ENCODE results near the gene SLC44A3. TPM values are rescaled to one million over a fixed set of nuclear protein-coding genes. Genes with fewer than 3 reads are reported as not detected.

SLC44A3 gene
- total and polyA plus RNA-seq, 9 of the 15 experiments (the other 6 are each of a cell fraction or from before 2014, with no cell fraction given), result not detected

DNA sequence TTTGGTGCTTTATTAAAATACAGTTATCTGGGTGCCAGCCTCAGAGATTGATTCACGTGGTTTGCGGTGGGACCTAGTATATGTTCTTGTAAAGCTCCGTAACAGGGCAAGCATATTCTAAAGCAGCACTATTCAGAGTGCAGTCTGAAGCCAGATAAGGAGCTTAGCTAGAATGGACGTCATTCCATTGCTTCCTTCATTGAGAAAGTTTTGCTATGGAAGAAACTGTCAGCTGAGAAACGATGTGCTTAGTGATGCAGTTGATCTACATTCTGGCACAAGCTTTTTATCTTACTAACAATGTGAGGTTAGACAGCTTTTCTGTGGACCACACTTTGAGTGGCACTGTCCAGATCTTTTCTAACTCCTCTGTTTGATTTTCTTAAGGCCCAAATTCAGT is 26.2 kb downstream of the SLC44A3 start (continued):
- TF ChIP-seq, protein P1, sequence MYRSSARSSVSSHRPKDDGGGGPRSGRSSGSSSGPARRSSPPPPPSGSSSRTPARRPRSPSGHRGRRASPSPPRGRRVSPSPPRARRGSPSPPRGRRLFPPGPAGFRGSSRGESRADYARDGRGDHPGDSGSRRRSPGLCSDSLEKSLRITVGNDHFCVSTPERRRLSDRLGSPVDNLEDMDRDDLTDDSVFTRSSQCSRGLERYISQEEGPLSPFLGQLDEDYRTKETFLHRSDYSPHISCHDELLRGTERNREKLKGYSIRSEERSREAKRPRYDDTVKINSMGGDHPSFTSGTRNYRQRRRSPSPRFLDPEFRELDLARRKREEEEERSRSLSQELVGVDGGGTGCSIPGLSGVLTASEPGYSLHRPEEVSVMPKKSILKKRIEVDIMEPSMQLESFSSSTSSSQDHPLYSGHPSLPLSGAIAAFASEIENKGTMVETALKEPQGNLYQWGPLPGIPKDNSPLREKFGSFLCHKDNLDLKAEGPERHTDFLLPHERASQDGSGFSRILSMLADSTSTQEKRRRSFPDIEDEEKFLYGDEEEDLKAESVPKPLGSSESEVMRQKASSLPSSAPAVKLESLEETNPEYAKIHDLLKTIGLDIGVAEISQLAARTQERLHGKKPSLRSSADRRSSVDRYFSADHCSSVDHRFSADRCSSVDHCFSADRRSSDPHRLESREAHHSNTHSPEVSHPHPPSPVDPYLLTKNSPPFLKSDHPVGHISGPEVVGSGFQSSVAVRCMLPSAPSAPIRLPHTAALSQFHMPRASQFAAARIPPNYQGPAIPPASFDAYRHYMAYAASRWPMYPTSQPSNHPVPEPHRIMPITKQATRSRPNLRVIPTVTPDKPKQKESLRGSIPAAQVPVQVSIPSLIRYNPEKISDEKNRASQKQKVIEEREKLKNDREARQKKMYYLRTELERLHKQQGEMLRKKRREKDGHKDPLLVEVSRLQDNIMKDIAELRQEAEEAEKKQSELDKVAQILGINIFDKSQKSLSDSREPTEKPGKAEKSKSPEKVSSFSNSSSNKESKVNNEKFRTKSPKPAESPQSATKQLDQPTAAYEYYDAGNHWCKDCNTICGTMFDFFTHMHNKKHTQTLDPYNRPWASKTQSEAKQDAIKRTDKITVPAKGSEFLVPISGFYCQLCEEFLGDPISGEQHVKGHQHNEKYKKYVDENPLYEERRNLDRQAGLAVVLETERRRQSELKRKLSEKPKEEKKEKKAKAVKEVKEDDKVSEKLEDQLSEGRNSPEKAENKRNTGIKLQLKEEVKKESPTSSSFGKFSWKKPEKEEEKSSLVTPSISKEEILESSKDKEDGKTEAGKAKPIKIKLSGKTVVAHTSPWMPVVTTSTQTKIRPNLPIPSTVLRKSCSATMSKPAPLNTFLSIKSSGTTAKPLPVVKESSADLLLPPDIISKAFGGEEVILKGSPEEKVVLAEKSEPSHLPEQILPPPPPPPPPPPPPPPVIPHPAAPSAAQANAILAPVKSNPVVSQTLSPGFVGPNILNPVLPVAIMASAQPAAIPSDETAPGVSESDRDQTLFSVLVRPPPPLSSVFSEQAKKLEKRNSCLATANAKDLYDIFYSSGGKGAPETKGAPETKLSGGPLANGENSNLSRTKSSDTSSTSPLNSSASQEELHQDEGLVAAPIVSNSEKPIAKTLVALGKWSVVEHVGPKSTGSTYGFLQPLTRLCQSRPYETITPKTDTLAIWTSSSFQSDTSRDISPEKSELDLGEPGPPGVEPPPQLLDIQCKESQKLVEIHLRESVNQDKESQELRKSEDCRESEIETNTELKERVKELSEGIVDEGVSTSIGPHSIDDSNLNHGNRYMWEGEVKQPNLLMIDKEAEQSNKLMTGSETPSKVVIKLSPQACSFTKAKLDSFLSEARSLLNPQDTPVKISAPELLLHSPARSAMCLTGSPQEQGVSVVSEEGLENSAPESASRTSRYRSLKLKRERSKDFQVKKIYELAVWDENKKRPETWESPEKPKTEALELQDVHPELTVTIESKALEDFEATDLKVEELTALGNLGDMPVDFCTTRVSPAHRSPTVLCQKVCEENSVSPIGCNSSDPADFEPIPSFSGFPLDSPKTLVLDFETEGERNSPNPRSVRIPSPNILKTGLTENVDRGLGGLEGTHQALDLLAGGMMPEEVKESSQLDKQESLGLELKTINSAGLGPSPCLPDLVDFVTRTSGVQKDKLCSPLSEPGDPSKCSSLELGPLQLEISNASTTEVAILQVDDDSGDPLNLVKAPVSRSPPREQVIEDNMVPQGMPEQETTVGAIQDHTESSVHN (IDR thresholded peaks at IDR 0.05; ENCODE audit: borderline replicate concordance in 1 of 2, low read depth in 1 of 2), result no peak
- no peak for TF ChIP-seq ZNF140 (CRISPR knock-in tag; IDR thresholded peaks at IDR 0.05)

Measured in K562 (cell line).